HG02763 (cell line): ENCODE results near the gene RSU1.
A peak's percentile ranks its signal among the peaks of the same experiment; 100 is the strongest.

Experiments
- ATAC-seq: cut with Tn5 transposase; IDR thresholded peaks from one replicate; pipeline ENCODE4 v1.9.1; 2021; ENCODE audit warnings: mild to moderate bottlenecking, moderate library complexity; ENCODE audit not compliant: unreplicated experiment

RSU1 gene

DNA sequence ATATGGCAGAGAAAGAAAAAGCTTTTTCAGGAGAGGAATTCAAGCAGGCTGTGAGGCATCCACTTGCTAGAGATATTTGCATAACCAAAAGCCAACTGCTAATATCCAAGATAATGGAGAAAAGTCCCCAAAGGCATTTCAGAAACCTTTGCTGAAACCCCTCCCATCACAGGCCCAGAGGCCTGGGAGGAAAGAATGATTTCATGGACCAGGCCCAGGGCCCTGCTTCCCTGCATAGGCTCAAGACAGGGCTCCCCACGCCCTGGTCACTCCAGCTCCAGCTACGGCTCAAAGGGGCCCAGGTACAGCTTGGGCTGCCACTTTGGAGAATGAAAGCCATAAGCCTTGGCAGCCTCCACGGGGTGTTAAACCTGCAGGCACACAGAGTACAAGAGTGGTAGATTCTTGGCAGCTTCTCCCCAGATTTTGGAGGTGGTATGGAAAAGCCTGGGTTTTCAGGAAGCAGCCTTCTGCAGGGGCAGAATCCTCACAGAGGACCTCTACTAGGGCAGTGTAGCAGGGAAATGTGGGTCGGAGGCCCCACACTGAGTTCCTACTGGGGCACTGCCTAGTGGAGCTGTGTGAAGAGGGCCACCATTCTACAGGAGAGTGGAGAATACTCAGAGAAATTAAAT, 5.6 kb upstream of the RSU1 start:
- ATAC-seq = no peak

DNA sequence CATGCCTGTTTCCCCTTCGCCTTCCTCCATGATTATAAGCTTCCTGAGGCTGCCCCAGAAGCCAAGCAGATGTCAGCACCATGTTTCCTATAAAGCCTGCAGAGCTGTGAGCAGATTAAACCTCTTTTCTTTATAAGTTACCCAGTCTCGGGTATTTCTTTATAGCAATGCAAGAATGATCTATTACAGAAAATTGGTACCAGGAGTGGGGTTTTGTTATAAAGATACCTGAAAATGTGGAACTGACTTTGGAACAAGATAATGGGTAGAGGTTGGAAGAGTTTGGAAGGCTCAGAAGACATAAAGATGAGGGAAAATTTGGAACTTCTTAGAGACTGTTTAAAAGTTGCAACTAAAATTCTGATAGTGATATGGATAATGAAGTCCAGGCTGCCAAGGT, 4.8 kb upstream of the RSU1 start:
- no peak for ATAC-seq

DNA sequence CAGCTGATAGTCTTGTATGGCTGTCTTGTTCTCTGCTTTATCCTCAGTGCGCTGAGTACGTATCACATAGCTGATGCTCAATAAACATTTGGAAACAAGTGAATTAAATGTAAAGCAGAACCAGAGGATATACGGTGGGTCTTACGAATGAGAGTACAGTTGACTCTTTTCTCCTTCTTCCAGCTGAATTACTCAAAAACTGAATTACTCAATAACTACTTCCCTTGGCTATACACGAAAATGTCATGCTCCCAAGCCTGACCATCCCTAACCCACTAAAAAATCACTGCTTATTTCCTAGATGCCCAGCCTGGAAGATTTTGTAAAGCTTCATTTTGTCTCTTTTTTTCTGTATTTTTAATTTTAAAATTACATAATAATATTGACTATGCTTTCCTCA, 3.2 kb upstream of the RSU1 start:
- no peak for ATAC-seq

DNA sequence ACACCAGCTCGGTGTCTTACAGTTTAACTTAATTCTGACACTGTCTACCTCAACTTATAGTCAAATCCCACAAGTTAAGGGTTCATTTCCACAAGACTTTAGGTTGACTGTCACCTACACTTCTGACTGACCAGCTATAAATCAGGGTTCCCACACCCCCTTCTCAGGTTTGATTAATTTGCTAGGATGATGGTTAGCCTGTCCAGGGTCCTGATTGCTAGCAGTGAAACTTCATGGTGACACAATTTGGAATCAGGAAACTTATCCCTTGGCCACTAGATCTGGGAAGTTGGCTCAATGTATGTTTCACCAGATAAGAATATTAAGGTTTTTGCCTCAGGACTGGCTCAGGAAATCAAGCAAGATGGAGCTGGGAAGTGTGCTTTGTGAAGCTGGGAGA, 2.8 kb upstream of the RSU1 start:
- no peak for ATAC-seq

DNA sequence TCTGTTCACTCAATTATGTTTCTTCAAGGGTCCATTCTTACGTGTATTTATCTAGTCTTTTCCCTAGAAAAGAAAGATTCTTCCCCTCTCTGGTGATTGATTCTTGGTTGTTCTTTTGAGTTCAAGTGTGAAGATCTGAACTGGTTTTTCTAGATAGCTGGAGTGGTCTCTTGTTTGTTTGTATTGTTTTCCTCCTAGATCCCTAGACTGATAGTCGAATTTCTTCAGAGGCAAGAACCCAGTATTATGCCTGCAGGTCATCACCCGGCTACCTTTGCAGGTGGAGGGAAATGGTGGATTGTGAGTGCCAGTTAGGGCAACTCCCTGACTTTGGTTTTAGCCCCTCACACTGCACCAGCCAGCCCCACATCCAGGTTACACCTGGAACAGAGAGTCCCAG, 2.2 kb upstream of the RSU1 start:
- ATAC-seq = no peak

DNA sequence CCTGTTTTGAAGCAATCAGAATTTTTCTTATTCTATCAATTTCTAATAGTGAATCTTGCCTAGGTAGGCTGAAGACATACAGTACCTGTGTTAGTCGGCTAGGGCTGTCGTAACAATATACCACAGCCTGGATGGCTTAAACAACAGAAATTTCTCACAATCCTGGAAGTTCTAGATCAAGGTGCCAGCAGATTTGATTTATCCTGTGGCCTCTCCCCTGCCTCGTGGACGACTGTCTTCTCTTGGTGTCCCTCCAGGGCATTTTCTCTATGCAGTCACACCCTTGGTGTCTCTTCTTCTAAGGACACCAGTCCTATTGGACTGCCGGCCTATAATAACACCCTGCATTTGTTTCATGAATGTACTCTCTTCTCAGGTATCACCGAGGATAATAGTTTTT, 1.8 kb upstream of the RSU1 start:
- no peak for ATAC-seq

DNA sequence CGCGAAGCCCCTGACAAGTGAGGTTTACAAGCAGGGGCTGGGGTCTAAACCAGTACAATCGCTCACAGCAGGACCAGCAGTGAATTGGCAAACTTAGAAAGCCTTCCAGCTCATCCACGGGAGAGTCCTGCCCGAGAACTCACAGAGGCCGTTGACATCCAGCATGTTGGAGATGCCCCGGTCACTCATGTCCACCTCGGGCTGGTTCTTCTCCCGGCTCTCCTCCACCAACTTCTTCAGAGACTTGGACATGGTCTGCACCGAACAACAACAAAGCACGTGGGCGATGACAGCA, 447 bp downstream of the RSU1 start:
- ATAC-seq = no peak

DNA sequence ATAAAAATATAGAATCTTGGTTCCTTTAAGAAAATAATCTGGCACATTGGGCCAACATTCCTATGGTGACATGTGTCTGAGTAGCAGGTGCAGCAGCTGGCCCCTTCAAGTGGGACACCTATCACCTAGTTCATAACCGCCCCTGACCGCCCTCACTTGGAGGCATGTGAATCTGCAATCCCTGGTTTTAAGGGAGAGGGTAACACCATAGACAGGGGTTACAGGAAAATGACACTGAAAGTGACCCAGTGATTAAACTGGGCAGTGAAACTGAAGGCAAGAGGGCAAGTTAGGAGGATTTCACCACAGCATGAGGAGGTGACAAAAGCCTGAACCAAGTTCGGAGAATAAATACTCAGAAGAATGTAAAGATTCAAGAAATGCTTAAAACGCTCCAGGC, 1.1 kb downstream of the RSU1 start:
- no peak for ATAC-seq

DNA sequence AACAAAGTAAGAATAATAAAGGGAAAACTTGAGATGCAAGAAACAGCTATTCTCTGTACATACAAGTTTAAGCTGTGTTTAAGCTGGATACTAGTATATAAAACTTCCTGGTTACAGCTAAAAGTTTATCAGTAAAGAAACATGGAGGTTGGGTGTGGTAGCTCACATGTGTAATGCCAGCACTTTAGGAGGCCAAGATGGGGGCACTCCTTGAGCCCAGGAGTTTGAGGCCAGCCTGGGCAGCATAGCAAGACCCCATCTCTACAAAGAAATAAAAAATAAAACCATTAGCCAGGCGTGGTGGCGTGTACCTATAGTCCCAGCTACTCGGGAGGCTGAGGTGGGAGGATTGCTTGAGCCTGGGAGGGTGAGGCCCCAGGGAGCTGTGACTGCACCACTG, 3.2 kb downstream of the RSU1 start:
- no peak for ATAC-seq

DNA sequence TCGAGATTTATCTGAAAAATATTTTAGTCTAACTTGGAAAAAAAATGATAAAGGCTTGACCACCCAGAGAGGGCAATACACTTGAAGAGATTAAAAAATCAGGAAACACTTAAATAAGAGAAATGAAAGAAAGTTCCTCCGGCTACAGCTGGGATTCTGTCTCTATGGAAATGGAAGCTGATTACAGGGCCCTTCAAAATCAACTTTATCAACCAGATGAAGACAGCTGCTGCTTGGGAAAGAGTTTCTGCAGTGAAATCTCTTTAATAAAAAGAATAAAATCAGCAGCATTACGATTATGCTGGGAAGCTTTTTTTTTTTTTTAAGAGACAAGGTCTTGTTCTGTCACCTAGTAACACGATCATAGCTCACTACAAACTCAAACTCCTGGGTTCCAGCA, 4.5 kb downstream of the RSU1 start:
- ATAC-seq = no peak

DNA sequence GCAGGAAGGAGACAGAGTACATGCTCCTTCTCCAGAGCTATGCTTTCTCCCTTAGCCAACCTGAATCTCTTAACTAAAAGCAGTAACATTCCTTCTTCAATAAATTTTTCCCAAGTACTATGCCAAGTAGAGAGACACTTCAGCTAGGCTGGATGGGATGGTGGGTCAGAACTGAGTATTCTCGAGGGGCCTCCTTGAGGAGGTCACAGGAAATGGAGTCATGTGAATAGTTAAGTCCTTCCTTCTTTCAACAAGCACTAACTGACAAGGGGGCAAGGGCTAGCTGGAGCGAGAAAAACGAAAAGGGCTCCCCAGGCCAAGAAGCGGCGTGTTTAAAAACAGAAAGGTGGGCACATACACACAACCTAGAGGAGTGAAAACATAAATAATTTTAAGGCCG, 5.5 kb downstream of the RSU1 start:
- ATAC-seq = no peak

DNA sequence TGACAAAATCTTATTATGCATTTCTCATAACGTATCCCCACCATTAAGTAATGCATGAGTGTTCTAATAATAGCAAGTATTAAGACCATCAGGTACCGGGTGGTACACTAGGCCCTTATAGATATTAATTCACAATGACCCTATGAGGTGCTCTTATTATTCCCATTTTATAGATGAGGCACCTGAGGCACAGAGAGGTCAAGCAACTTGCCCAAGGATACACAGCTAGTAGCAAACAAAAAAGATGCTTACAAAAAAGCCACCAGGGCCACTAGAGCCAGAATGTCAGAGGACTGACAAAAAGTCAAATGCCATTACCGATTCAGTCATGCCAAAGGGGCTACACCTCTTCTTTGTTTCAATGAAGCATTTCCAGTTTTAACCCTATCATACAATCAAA, 5.9 kb downstream of the RSU1 start:
- no peak for ATAC-seq

DNA sequence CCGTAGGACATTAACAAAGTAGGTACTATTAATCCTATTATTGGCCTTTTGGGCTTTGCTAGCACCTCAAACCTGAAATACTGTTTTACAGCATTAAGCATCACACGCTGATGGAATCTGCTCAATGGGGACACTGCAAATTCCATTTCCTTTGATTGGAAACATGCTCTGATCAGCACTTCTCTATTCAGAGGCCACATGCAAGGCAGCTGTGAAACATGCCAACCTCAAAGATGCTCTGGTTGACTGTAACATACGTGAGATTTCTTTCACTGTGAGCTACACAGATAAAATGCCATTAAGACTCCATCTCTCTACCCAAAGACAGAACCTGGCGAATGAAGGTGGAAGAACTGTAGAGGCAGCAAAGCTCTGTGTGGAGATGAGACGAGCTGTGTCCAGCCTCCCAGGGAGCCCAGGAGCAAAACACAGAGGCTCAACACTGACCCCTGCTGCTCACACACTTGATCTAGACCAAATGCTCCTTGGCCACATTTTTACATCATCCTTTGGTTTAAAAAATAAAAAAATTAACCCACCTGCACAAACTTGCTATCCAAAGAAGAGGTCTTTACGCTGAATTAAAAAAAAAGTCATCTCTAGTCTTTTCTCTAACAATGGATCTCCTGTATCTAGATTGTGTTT, 8.0 kb downstream of the RSU1 start:
- peak; percentile 84 for ATAC-seq

DNA sequence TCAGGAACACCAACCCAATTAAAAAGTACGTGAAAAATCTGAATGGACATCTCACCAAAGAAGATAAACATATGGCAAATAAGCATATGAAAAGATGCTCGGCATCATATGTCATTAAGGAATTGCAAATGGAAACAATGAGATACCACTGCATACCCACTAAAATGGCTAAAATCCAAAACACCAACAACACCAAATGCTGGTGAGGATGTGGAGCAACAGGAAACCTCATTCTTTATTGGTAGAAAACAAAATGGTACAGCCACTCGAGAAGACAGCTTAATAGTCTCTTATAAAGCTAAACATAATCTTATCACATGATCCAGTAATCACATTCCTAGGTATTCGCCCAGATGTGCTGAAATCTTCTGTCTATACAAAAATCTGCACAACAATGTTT, 13.1 kb downstream of the RSU1 start:
- ATAC-seq = no peak

DNA sequence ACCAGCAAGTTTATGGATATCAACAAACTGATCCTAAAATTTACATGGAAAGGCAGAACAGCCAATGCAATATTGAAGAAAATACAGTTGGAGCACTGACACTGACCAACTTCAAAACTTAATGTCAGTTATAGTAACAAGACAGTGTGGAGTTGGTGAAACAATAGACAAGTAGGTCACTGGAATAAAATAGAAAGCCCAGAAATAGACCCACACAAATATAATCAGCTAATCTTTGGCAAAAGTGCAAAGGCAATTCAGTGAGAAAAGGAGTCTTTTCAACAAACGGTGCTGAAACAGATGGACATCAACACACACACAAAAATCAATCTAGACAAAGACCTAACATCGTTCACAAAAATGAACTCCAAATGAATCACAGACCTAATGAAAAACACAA, 13.8 kb downstream of the RSU1 start:
- no peak for ATAC-seq

DNA sequence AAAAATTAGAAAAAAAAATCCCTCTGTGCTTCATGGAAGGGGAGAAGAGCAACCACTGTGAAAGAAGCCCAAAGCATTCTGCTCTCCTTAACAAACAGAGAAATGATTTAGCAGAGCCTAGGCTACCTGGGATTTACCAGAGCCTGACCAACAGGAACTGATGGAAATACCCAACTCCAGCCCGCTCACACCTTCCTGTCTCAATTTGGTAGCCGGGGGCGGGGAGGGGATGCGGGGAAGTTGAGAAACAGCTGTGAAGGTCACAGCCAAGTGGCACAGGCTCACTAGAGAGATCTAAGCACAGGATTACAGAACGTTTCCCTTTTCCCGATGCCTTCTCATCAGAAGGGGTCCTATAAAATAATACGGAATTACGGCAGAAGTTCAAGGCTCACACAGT, 17.6 kb downstream of the RSU1 start:
- ATAC-seq = peak; percentile 84

DNA sequence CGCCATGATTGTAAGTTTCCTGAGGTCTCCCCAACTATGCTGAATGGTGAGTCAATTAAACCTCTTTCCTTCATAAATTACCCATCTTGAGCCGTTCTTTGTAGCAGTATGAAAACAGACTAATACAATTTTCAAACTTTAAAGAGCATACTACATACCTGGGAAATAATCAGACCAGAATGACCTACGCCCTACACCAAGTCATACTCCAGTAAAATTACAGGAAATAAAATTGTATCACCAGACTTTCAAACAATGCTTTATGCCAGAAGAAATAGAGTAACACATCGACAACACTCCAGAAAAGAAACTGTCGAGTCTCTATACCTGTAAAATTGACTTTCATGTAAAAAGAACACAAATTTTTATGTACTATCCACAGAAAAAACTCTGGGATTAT, 18.7 kb downstream of the RSU1 start:
- no peak for ATAC-seq

DNA sequence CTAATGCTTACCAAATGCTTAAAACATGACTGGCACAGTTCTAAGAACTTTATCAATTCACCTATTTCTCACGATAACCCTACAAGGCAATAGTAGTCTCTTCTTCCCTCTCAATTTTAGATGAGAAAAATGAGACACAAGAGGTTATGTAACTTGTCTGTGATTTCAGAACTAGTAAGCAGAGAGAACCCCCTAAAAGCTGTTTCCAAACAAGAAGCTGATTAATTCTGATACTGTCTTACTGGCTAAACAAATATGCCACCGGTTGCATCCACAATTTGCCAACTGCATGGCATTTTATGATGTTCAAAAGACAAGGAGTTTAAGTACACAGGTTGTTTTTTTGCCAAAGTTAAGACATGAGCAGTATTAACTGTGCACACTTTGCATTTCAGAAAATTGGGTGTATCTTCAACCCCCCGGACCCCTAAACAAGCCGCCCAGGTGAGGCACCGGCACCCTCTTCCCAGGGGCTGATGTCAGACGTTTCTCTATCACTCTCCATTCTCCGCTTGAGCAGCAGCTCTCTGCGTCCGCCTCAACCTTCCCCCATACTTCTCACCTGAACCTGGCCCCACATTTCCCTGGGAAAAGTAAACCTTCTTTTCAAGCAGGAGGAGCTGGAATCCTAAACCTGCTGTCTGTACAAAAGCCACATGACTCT, 21.7 kb downstream of the RSU1 start:
- ATAC-seq = no peak

DNA sequence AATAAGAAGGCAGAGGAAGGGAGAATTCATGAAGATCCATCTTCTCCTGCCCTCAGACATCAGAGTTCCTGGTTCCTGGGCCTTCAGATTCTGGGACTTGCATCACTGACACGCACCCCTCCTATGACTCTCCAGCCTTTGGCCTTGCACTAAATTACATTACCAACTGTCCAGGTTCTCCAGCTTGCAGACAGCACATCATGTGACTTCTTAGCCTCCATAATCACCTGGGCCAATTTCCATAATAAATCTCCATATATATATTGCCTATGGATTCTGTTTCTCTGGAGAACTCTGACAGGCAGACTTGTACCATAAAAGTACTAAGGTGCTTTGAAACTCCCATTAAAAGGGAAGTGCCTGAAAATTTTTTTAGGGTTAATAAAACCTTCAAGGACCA, 23.2 kb downstream of the RSU1 start:
- no peak for ATAC-seq

DNA sequence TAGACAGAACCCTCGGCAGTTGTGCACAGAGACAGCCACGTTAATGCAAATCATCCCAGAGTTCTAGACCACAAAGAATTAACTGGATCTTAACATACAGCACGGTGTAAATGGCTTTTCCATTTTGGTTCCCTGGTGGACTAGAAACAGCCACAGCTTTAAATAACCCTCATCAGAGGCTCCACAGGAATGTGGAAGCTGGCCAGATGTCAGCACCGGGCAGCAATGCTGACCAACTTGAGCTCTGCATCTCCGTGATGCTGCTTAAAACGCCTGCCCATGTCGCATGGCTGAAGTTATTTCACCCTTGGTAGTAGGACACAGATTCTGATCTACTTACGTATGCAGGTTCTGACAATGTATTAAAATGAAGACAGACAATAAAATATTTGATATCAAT, 24.5 kb downstream of the RSU1 start:
- no peak for ATAC-seq

DNA sequence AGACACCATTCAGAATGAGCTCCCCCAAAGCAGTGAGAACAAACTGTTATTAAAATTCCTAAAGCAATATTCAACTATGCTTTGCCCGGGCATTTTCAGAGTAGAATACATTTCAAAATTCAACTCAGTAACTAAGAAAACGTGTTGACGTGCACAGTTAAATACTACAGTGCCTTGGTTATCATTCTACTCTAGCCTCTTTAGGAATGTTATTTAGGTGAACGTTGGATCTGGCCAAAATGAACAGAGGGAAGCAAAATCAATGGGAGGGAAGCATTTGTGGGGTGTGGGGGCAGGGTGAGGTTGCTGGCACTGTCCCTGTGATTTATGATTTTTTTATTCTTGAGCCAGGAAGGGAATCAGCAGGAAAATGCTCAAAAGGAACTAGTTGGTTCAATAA, 27.5 kb downstream of the RSU1 start:
- ATAC-seq = no peak

DNA sequence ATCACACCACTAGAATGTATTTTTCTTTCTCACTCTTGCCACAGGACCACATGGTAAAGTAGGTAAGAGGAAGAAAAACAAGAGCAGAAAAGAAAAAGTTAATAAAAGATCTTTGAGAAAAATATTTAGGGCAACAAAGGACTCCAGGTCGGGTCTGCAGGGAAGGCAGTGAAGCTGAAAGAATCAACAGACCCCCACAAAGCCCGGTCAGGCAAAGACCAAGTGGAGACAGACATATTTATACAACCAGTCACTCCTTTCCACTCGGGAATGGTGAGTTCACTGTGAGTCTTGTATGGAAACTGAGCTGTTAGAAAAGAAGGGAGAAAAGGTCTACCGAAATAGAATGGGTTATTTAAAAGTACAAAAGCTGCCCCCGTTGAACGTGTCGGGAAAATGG, 28.0 kb downstream of the RSU1 start:
- no peak for ATAC-seq

DNA sequence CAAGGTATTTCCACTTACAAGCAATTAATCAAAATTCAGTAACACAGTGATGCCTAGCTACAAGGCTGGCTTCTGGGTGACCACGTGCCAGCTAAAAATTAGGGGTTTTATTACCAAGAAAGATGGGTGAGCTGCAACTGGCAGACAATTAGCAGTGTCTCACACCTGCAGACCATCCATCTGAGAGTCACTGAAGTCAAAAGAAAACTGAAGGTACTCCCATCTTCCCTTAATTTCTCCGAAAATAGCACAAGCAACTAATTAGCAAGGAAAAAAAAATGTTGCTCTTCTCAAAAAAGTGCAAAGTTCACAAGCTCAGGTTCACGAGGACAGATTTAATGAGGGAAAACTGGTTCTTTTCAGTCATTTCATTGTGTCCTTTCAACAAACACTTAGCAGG, 28.4 kb downstream of the RSU1 start:
- no peak for ATAC-seq
